ENCODE results near the gene LTB4R2.
A peak's percentile ranks its signal among the peaks of the same experiment; 100 is the strongest.

LTB4R2 gene

GRCh38 chr14:24307575-24308341 lies 2.2 kb upstream of the LTB4R2 start, which contains the start of gene CIDEB:
Gene CIDEB, minus strand, starts transcription at chr14:24307977. Its CDS starts 119 bp downstream, at chr14:24307858.
- H4K5ac ChIP-seq (ENCODE audit: low read length), result no peak within 1 kb of the TSS
- no peaks in the 10 kb centered on the region for H3K79me2 ChIP-seq (ENCODE audit: control insufficient read depth, insufficient read depth, low read length)
- peak; percentile 71 for DNase-seq
- H3K23ac ChIP-seq (ENCODE audit: low read length), result no peak within 1 kb of the TSS
- no peak within 1 kb of the TSS for H3K4me3 ChIP-seq (ENCODE audit: low read length)
- no peaks in the 10 kb centered on the region for H3K27me3 ChIP-seq (ENCODE audit: insufficient read depth, low read length, poor library complexity)
- no peak within 1 kb of the TSS for H3K4ac ChIP-seq (ENCODE audit: low read depth, low read length)
- no peak within 1 kb of the TSS for H3K4me2 ChIP-seq (ENCODE audit: low read length)
- no peak within 1 kb of the TSS for H4K8ac ChIP-seq (ENCODE audit: low read depth, low read length)
- H3K9ac ChIP-seq (ENCODE audit: low read length), result no peak within 1 kb of the TSS
- no peak within 1 kb of the TSS for H2BK120ac ChIP-seq (ENCODE audit: low read depth, low read length)
- H3K56ac ChIP-seq (ENCODE audit: low read length), result no peak within 1 kb of the TSS
- H3K36me3 ChIP-seq (ENCODE audit: control insufficient read depth, insufficient read depth, low read length), result peaks cover 5% of the 10 kb centered on the region
- no peak within 1 kb of the TSS for H2BK15ac ChIP-seq (replicated peaks; ENCODE audit: low read depth)
- no CpG with 5 or more reads among the region's 6 CpGs for WGBS (ENCODE audit: extremely low coverage, insufficient coverage, low lambda C conversion rate)
- peaks cover 2% of the 10 kb centered on the region for H3K79me1 ChIP-seq (ENCODE audit: low read length)
- no peaks in the 10 kb centered on the region for H3K4me1 ChIP-seq (ENCODE audit: control insufficient read depth, low read depth, low read length)
- no peak within 1 kb of the TSS for H3K18ac ChIP-seq (ENCODE audit: low read length)
- no peak within 1 kb of the TSS for H2BK5ac ChIP-seq (ENCODE audit: low read length)
- no peak within 1 kb of the TSS for H2AK5ac ChIP-seq (ENCODE audit: low read length)
- no peak within 1 kb of the TSS for H3K27ac ChIP-seq (ENCODE audit: low read depth, low read length)

- H3K36me3 ChIP-seq (ENCODE audit: control insufficient read depth, insufficient read depth, low read length), result peaks cover 5% of the 10 kb centered on the region
- H3K23ac ChIP-seq (ENCODE audit: low read length), result no peak overlapping the region
- no peak overlapping the region for H3K9ac ChIP-seq (ENCODE audit: low read length)
- H3K18ac ChIP-seq (ENCODE audit: low read length), result no peak overlapping the region
- no peak overlapping the region for H2BK120ac ChIP-seq (ENCODE audit: low read depth, low read length)
- peak; percentile 47 for DNase-seq
- no peak overlapping the region for H3K4ac ChIP-seq (ENCODE audit: low read depth, low read length)
- H3K27me3 ChIP-seq (ENCODE audit: insufficient read depth, low read length, poor library complexity), result no peaks in the 10 kb centered on the region
- H4K8ac ChIP-seq (ENCODE audit: low read depth, low read length), result no peak overlapping the region
- H2BK5ac ChIP-seq (ENCODE audit: low read length), result no peak overlapping the region
- no CpG with 5 or more reads among the region's 7 CpGs for WGBS (ENCODE audit: extremely low coverage, insufficient coverage, low lambda C conversion rate)
- H3K4me2 ChIP-seq (ENCODE audit: low read length), result no peak overlapping the region
- H3K79me1 ChIP-seq (ENCODE audit: low read length), result peaks cover 2% of the 10 kb centered on the region
- H3K79me2 ChIP-seq (ENCODE audit: control insufficient read depth, insufficient read depth, low read length), result no peaks in the 10 kb centered on the region
- no peak overlapping the region for H3K4me3 ChIP-seq (ENCODE audit: low read length)
- H4K5ac ChIP-seq (ENCODE audit: low read length), result no peak overlapping the region
- no peak overlapping the region for H3K56ac ChIP-seq (ENCODE audit: low read length)
- H2AK5ac ChIP-seq (ENCODE audit: low read length), result no peak overlapping the region
- H3K27ac ChIP-seq (ENCODE audit: low read depth, low read length), result no peak overlapping the region
- no peak overlapping the region for H2BK15ac ChIP-seq (replicated peaks; ENCODE audit: low read depth)
- H3K4me1 ChIP-seq (ENCODE audit: control insufficient read depth, low read depth, low read length), result no peaks in the 10 kb centered on the region
Measured at GRCh38 chr14:24308342-24309124, 1.4 kb upstream of the LTB4R2 start.

GRCh38 chr14:24310265-24310645 lies 315 bp downstream of the LTB4R2 start:
- no peak overlapping the region for H3K18ac ChIP-seq (ENCODE audit: low read length)
- H3K9ac ChIP-seq (ENCODE audit: low read length), result no peak overlapping the region
- H2AK5ac ChIP-seq (ENCODE audit: low read length), result no peak overlapping the region
- H3K36me3 ChIP-seq (ENCODE audit: control insufficient read depth, insufficient read depth, low read length), result peaks cover 3% of the 10 kb centered on the region
- no peak overlapping the region for H3K4ac ChIP-seq (ENCODE audit: low read depth, low read length)
- no peak overlapping the region for H3K56ac ChIP-seq (ENCODE audit: low read length)
- no peak overlapping the region for H2BK120ac ChIP-seq (ENCODE audit: low read depth, low read length)
- no peak overlapping the region for H3K23ac ChIP-seq (ENCODE audit: low read length)
- no peaks in the 10 kb centered on the region for H3K27me3 ChIP-seq (ENCODE audit: insufficient read depth, low read length, poor library complexity)
- H3K79me1 ChIP-seq (ENCODE audit: low read length), result peaks cover 2% of the 10 kb centered on the region
- H3K79me2 ChIP-seq (ENCODE audit: control insufficient read depth, insufficient read depth, low read length), result no peaks in the 10 kb centered on the region
- H2BK5ac ChIP-seq (ENCODE audit: low read length), result no peak overlapping the region
- no peak overlapping the region for H3K4me2 ChIP-seq (ENCODE audit: low read length)
- H2BK15ac ChIP-seq (replicated peaks; ENCODE audit: low read depth), result no peak overlapping the region
- no peak overlapping the region for H3K4me3 ChIP-seq (ENCODE audit: low read length)
- H4K5ac ChIP-seq (ENCODE audit: low read length), result no peak overlapping the region
- no peaks in the 10 kb centered on the region for H3K4me1 ChIP-seq (ENCODE audit: control insufficient read depth, low read depth, low read length)
- H3K27ac ChIP-seq (ENCODE audit: low read depth, low read length), result no peak overlapping the region
- WGBS (ENCODE audit: extremely low coverage, insufficient coverage, low lambda C conversion rate), result no CpG with 5 or more reads among the region's 5 CpGs
- no peak for DNase-seq
- no peak overlapping the region for H4K8ac ChIP-seq (ENCODE audit: low read depth, low read length)

- WGBS (ENCODE audit: extremely low coverage, insufficient coverage, low lambda C conversion rate), result no CpG with 5 or more reads among the region's 99 CpGs
- Histone ChIP-seq H2BK15ac (replicated peaks; ENCODE audit: low read depth) (no peak within 1 kb of the TSS), H3K4me3 (ENCODE audit: low read length) (no peak within 1 kb of the TSS), H4K8ac (ENCODE audit: low read depth, low read length) (no peak within 1 kb of the TSS), H4K5ac (ENCODE audit: low read length) (no peak within 1 kb of the TSS), H3K4me1 (ENCODE audit: control insufficient read depth, low read depth, low read length) (no peaks in the 10 kb centered on the region), H3K18ac (ENCODE audit: low read length) (no peak within 1 kb of the TSS), H3K27me3 (ENCODE audit: insufficient read depth, low read length, poor library complexity) (no peaks in the 10 kb centered on the region), H2BK5ac (ENCODE audit: low read length) (no peak within 1 kb of the TSS), H3K4ac (ENCODE audit: low read depth, low read length) (no peak within 1 kb of the TSS), H2BK120ac (ENCODE audit: low read depth, low read length) (no peak within 1 kb of the TSS), H3K23ac (ENCODE audit: low read length) (no peak within 1 kb of the TSS), H3K36me3 (ENCODE audit: control insufficient read depth, insufficient read depth, low read length) (peaks cover 2% of the 10 kb centered on the region), H3K27ac (ENCODE audit: low read depth, low read length) (no peak within 1 kb of the TSS), H3K79me2 (ENCODE audit: control insufficient read depth, insufficient read depth, low read length) (no peaks in the 10 kb centered on the region), H3K4me2 (ENCODE audit: low read length) (no peak within 1 kb of the TSS), H3K79me1 (ENCODE audit: low read length) (peaks cover 2% of the 10 kb centered on the region), H3K56ac (ENCODE audit: low read length) (no peak within 1 kb of the TSS), H3K9ac (ENCODE audit: low read length) (no peak within 1 kb of the TSS), H2AK5ac (ENCODE audit: low read length) (no peak within 1 kb of the TSS)
- no peak for DNase-seq
Measured at GRCh38 chr14:24310646-24311604, 985 bp downstream of the LTB4R2 start, which contains the start of gene LTB4R. Gene LTB4R, plus strand, starts transcription at chr14:24311502. Its CDS starts 4,150 bp downstream, at chr14:24315652.

GRCh38 chr14:24311837-24312615 lies 2.1 kb downstream of the LTB4R2 start:
- peaks cover 1% of the 10 kb centered on the region for H3K36me3 ChIP-seq (ENCODE audit: control insufficient read depth, insufficient read depth, low read length)
- no peak for DNase-seq
- no peak overlapping the region for H2BK120ac ChIP-seq (ENCODE audit: low read depth, low read length)
- no peak overlapping the region for H3K27ac ChIP-seq (ENCODE audit: low read depth, low read length)
- no peak overlapping the region for H3K56ac ChIP-seq (ENCODE audit: low read length)
- H2AK5ac ChIP-seq (ENCODE audit: low read length), result no peak overlapping the region
- no peak overlapping the region for H3K4ac ChIP-seq (ENCODE audit: low read depth, low read length)
- no peak overlapping the region for H2BK5ac ChIP-seq (ENCODE audit: low read length)
- H3K79me1 ChIP-seq (ENCODE audit: low read length), result peaks cover 2% of the 10 kb centered on the region
- no peaks in the 10 kb centered on the region for H3K27me3 ChIP-seq (ENCODE audit: insufficient read depth, low read length, poor library complexity)
- H3K79me2 ChIP-seq (ENCODE audit: control insufficient read depth, insufficient read depth, low read length), result no peaks in the 10 kb centered on the region
- H3K4me3 ChIP-seq (ENCODE audit: low read length), result no peak overlapping the region
- no CpG with 5 or more reads among the region's 1 CpG for WGBS (ENCODE audit: extremely low coverage, insufficient coverage, low lambda C conversion rate)
- no peak overlapping the region for H4K5ac ChIP-seq (ENCODE audit: low read length)
- no peak overlapping the region for H4K8ac ChIP-seq (ENCODE audit: low read depth, low read length)
- no peak overlapping the region for H2BK15ac ChIP-seq (replicated peaks; ENCODE audit: low read depth)
- H3K23ac ChIP-seq (ENCODE audit: low read length), result no peak overlapping the region
- H3K18ac ChIP-seq (ENCODE audit: low read length), result no peak overlapping the region
- no peak overlapping the region for H3K4me2 ChIP-seq (ENCODE audit: low read length)
- H3K9ac ChIP-seq (ENCODE audit: low read length), result no peak overlapping the region
- peaks cover 7% of the 10 kb centered on the region for H3K4me1 ChIP-seq (ENCODE audit: control insufficient read depth, low read depth, low read length)

Measured in mesendoderm (in vitro differentiated cells).